ENCODE results near the gene TGM5.
"Not testable (repeated sequence)": the region's sequence is repeated elsewhere in the genome, so short reads cannot be mapped to it uniquely, and the experiment has no call there.

TGM5 gene

GRCh38 chr15:43206054-43206453 is 60.7 kb downstream of the TGM5 start:
- no peak for DNase-seq (ENCODE audit: extremely low spot score)
- TF ChIP-seq CTCF (IDR thresholded peaks at IDR 0.05; ENCODE audit: control extremely low read depth, extremely low read depth, low read depth, missing control alignments): no peak
- ChIA-PET POLR2A (no interaction called here), CTCF (interaction anchor here (0.9 to 4.5 kb wide), 5 partner anchors 10 to 79 kb away, joined by 3 to 27 read pairs (median 17); partner anchors contain the start of gene CCNDBP1)

- peak; percentile 75 for TF ChIP-seq CTCF (IDR thresholded peaks at IDR 0.05; ENCODE audit: control extremely low read depth, extremely low read depth, low read depth, missing control alignments)
- ChIA-PET POLR2A (interaction anchor here (0.9 kb wide), 1 partner anchor 13 kb away, joined by 3 read pairs; no protein-coding TSS in a partner anchor), CTCF (interaction anchor here (0.7 to 4.5 kb wide), 27 partner anchors 9 to 499 kb away, joined by 3 to 52 read pairs (median 6); partner anchors contain the start of genes CCNDBP1 and TGM5)
- peak; percentile 69 for DNase-seq (ENCODE audit: extremely low spot score)
Observed at GRCh38 chr15:43204016-43204901, 62.5 kb downstream of the TGM5 start.

GRCh38 chr15:43199945-43200488 is 66.7 kb downstream of the TGM5 start:
- ChIA-PET CTCF (interaction anchor here (0.7 to 1.0 kb wide), 3 partner anchors 10 to 107 kb away, joined by 3 to 6 read pairs (median 3); no protein-coding TSS in a partner anchor), POLR2A (no interaction called here)
- DNase-seq (ENCODE audit: extremely low spot score): no peak
- no peak for TF ChIP-seq CTCF (IDR thresholded peaks at IDR 0.05; ENCODE audit: control extremely low read depth, extremely low read depth, low read depth, missing control alignments)

DNA sequence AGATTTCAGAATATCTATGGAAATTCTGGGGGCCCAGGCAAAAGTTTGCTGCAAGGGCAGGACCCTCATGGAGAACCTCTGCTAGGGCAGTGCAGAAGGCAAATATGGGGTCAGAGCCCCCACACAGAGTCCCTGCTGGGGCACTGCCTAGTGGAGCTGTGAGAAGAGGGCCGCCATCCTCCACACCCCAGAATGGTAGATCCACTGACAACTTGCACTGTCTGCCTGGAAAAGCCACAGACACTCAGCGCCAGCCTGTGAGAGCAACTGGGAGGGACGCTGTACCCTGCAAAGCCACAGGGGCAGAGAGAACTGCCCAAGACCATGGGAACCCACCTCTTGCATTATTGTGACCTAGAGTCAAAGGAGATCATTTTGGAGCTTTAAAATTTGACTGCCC is 67.7 kb downstream of the TGM5 start:
- DNase-seq (ENCODE audit: extremely low spot score): no peak
- ChIA-PET POLR2A (no interaction called here), CTCF (interaction anchor here (0.7 to 3.3 kb wide), 2 partner anchors 26 to 69 kb away, joined by 3 to 11 read pairs; no protein-coding TSS in a partner anchor)
- TF ChIP-seq CTCF (IDR thresholded peaks at IDR 0.05; ENCODE audit: control extremely low read depth, extremely low read depth, low read depth, missing control alignments): no peak

DNA sequence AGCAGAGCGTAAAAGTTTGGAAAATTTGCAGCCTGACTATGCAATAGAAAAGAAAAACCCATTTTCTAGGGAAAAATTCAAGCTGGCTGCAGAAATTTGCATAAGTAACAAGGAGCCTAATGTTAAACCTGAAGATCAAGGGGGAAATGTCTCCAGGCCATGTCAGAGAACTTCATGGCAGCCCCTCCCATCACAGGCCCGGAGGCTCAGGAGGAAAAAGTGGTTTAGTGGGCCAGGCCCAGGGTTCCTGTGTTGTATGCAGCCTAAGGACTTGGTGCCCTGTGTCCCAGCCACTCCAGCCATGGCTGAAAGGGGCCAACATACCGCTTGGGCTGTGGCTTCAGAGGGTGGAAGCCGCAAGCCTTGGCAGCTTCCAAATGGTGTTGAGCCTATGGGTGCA is 68.2 kb downstream of the TGM5 start:
- DNase-seq (ENCODE audit: extremely low spot score); POLR2A ChIA-PET: not testable (repeated sequence)
- CTCF ChIA-PET: interaction anchor here (0.7 to 3.3 kb wide), 2 partner anchors 27 to 70 kb away, joined by 3 to 11 read pairs; no protein-coding TSS in a partner anchor

DNA sequence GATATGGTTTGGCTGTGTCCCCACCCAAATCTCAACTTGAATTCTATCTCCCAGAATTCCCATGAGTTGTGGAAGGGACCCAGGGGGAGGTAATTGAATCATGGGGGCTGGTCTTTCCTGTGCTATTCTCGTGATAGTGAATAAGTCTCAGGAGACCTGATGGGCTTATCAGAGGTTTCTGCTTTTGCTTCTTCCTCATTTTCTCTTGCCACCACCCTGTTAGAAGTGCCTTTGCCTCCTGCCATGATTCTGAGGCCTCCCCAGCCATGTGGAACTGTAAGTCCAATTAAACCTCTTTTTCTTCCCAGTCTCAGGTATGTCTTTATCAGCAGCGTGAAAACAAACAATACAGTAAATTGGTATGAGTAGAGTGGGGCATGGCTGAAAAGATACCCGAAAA is 69.0 kb downstream of the TGM5 start:
- CTCF ChIA-PET: interaction anchor here (1.1 to 5.7 kb wide), 3 partner anchors 24 to 88 kb away, joined by 3 to 20 read pairs (median 11); no protein-coding TSS in a partner anchor
- DNase-seq (ENCODE audit: extremely low spot score); POLR2A ChIA-PET: not testable (repeated sequence)

DNA sequence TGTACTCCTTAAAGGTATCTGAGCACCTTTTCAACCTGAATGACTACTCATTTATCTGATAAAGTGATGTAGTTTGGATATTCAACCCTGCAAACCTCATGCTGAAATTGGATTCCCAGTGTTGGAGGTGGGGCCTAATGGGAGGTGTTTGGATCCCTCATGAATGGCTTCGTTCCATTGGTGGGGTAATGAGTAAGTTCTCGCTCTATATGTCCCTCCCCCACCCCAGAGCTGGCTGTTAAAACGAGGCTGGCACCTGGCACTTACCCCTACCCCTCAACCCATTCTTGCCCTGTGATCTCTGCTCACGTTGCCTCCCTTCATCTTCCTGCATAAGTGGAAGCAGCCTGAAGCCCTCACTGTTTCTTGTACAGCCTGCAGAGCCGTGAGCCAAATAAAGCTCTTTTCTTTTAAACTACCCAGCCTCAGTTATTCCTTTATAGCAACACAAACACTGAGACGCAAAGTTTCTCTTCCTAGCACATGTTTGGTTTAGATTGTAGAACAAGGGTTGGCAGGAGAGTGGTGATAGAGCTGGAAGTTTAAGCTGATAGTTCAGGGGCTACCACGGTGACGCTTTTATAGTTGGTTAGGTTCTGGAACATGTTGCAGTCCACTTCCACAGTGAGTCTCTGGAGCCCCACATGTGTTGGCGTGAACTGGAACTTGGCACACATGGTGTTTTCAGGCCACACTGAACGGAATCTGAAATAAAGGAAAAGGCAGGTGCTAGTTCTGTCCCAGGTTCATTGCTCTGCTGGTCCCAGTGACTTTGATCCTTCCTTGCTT is 69.8 kb downstream of the TGM5 start:
- POLR2A ChIA-PET: no interaction called here
- CTCF ChIA-PET: interaction anchor here (1.1 to 5.7 kb wide), 4 partner anchors 25 to 89 kb away, joined by 3 to 20 read pairs (median 8); no protein-coding TSS in a partner anchor

More for the DNA sequence above, 69.8 kb downstream of the TGM5 start:
- DNase-seq (ENCODE audit: extremely low spot score): no peak
- no peak for TF ChIP-seq CTCF (IDR thresholded peaks at IDR 0.05; ENCODE audit: control extremely low read depth, extremely low read depth, low read depth, missing control alignments)
